ENCODE results near the gene SBNO1. TPM values are rescaled to one million over a fixed set of nuclear protein-coding genes. Genes with fewer than 3 reads are reported as not detected.
"Not testable (repeated sequence)": the region's sequence is repeated elsewhere in the genome, so short reads cannot be mapped to it uniquely, and the experiment has no call there.

The SBNO1 gene
- polyA plus RNA-seq, 1 donor from 2014 or later = 25.3 TPM

DNA sequence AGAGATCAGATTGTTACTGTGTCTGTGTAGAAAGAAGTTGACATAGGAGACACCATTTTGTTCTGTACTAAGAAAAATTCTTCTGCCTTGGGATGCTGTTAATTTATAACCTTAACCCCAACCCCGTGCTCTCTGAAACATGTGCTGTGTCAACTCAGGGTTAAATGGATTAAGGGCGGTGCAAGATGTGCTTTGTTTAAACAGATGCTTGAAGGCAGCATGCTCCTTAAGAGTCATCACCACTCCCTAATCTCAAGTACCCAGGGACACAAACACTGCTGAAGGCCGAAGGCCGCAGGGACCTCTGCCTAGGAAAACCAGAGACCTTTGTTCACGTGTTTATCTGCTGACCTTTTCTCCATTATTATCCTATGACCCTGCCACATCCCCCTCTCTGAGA lies 7.8 kb upstream of the SBNO1 start:
- not testable (repeated sequence) for H3K4me1 Mint-ChIP-seq, H3K4me3 Mint-ChIP-seq, H3K27ac Mint-ChIP-seq, H3K27me3 Mint-ChIP-seq, H3K9me3 Mint-ChIP-seq, H3K36me3 Mint-ChIP-seq

DNA sequence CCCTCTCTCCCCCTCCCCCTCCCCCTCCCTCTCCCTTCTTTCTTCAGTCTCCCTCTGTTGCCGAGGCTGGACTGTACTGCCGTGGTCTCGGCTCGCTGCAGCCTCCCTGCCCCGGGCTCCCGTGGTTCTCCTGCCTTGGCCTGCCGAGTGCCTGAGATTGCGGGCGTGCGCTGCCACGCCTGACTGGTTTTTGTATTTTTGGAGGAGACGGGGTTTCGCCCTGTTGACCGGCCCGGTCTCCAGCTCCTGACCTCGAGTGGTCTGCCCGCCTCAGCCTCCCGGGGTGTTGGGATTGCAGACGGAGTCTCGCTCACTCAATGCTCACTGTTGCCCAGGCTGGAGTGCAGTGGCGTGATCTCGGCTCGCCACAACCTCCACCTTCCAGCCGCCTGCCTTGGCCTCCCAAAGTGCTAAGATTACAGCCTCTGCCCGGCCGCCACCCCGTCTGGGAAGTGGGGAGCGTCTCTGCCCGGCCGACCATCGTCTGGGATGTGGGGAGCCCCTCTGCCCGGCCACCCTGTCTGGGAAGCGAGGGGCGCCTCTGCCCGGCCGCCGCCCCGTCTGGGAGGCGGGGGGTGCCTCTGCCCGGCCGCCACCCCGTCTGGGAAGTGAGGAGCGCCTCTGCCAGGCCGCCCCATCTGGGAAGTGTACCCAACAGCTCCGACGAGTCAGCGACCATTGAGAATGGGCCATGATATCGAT lies 7.2 kb upstream of the SBNO1 start:
- not testable (repeated sequence) for H3K27me3 Mint-ChIP-seq, H3K4me3 Mint-ChIP-seq, H3K9me3 Mint-ChIP-seq, H3K27ac Mint-ChIP-seq, H3K4me1 Mint-ChIP-seq, H3K36me3 Mint-ChIP-seq

- Mint-ChIP-seq H3K4me3 (peak overlapping the region in 1 of 4 donors; percentile 37), H3K9me3 (no peaks in the 10 kb centered on the region), H3K27me3 (no peaks in the 10 kb centered on the region), H3K27ac (peak overlapping the region in 2 of 3 donors; percentile 48 to 76), H3K4me1 (peaks cover 2 to 9% (median 2%) of the 10 kb centered on the region in 3 donors), H3K36me3 (no peaks in the 10 kb centered on the region)
Observed at GRCh38 chr12:123369229-123369628, 4.6 kb upstream of the SBNO1 start.

DNA sequence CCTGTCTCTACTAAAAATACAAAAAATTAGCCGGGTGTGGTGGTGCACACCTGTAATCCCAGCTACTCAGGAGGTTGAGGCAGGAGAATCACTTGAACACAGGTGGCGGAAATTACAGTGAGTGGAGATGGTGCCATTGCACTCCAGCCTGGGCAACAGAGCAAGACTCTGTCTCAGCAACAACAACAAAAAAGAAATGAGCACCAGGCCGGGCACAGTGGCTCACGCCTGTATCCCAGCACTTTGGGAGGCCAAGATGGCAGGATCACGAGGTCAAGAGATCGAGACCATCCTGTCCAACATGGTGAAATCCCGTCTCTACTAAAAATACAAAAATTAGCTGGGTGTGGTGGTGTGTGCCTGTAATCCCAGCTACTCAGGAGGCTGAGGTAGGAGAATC lies 3.8 kb upstream of the SBNO1 start:
- H3K27me3 Mint-ChIP-seq, H3K9me3 Mint-ChIP-seq, H3K36me3 Mint-ChIP-seq, H3K4me3 Mint-ChIP-seq: not testable (repeated sequence)
- Mint-ChIP-seq H3K4me1 (peaks cover 4 to 13% (median 6%) of the 10 kb centered on the region in 3 donors), H3K27ac (peak overlapping the region in 1 of 3 donors; percentile 48)

DNA sequence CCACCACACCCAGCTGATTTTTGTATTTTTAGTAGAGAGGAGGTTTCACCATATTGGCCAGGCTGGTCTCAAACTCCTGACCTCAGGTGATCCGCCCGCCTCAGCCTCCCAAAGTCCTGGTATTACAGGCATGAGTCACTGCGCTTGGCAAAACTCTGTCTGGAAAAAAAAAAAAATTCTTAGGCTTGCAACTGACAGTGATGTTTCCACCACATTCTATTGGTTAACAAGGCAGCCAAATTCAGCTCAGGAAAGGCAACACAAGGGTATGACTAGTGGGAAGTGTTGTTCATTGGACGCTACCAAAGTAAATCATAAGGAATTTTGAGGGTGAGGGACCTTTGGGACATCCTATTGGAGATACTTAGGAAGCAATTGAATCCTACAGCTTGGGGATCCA lies 2.9 kb upstream of the SBNO1 start:
- Mint-ChIP-seq H3K27me3 (no peaks in the 10 kb centered on the region), H3K27ac (peak overlapping the region in 2 of 3 donors; percentile 25 to 46), H3K4me1 (peaks cover 11 to 18% (median 12%) of the 10 kb centered on the region in 3 donors), H3K4me3 (peak overlapping the region in 3 of 4 donors; percentile 5 to 43 (median 37)), H3K36me3 (no peaks in the 10 kb centered on the region), H3K9me3 (no peaks in the 10 kb centered on the region)

DNA sequence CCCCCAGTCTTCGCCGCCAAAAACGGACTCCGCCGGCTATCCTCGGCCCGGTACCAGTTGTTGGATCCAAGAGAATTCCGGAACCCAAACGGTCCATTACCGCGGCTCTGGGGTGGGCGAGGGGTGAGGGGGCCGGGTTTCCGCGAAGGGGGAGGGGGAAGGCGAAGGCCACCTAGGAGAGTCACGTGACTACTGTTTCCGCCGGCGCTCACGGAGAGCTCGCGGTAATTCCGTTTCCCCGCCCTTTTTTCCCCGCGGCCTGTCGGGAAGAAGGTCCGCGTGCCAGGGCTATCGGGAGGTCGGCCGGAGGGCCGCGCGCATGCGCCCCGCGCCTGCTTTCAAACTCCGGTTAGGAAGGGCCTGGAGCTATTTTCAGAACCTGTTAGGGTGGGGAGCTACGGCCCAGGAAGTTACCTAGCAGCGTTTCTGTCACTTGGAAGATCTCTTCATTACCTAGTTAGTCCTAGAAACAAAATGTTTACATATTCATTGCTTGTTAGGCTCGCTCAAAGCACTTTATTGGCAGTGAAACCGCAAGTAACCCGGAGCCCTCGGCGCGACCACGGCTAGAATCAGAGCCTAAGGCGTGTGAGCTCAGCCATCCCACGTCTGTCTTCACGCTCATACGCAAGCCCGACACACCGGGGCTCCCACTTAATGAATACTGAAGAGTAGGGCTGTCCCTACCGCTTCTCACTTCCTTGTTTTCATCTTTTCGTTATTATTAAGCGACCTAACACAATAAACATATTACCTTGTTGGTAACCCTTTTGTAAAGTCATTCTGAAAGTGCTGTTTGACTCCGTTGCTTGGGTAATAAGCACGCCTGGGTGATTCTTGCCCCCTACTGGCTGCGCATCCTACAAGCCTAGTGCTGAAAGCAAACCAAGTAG lies 624 bp upstream of the SBNO1 start:
- Mint-ChIP-seq H3K36me3 (no peaks in the 10 kb centered on the region), H3K4me3 (peak overlapping the region; percentile 92 to 96 (median 94)), H3K9me3 (no peaks in the 10 kb centered on the region), H3K4me1 (peaks cover 11 to 18% (median 14%) of the 10 kb centered on the region in 3 donors), H3K27me3 (no peaks in the 10 kb centered on the region), H3K27ac (peak overlapping the region; percentile 99)

GRCh38 chr12:123363740-123364531 lies 711 bp downstream of the SBNO1 start:
- H3K4me3 Mint-ChIP-seq = peak overlapping the region; percentile 91 to 96 (median 94)
- no peaks in the 10 kb centered on the region for H3K36me3 Mint-ChIP-seq
- peaks cover 11 to 18% (median 14%) of the 10 kb centered on the region in 3 donors for H3K4me1 Mint-ChIP-seq
- H3K27me3 Mint-ChIP-seq = no peaks in the 10 kb centered on the region
- no peaks in the 10 kb centered on the region for H3K9me3 Mint-ChIP-seq
- H3K27ac Mint-ChIP-seq = peak overlapping the region; percentile 96 to 99 (median 97)

DNA sequence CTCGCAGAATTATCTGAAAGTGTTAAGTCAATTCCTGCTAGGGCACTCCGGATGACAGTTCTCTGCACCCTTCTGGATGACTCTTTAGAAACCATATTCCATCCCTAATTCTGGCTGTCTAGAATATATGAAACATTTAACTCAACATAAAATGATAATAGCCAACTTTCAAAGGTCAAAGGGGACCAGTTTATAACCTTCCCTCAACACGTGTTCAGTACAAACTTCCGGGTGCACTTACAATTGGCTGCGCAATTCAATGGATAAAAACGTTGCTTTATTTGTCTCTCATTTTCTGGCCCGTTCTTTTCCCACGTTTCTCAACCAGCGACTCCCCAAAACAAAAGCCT lies 1.3 kb downstream of the SBNO1 start:
- Mint-ChIP-seq H3K27me3 (no peaks in the 10 kb centered on the region), H3K4me1 (peaks cover 11 to 18% (median 14%) of the 10 kb centered on the region in 3 donors), H3K9me3 (no peaks in the 10 kb centered on the region), H3K36me3 (no peaks in the 10 kb centered on the region), H3K4me3 (peak overlapping the region; percentile 91 to 96 (median 94)), H3K27ac (peak overlapping the region; percentile 96 to 99 (median 97))

DNA sequence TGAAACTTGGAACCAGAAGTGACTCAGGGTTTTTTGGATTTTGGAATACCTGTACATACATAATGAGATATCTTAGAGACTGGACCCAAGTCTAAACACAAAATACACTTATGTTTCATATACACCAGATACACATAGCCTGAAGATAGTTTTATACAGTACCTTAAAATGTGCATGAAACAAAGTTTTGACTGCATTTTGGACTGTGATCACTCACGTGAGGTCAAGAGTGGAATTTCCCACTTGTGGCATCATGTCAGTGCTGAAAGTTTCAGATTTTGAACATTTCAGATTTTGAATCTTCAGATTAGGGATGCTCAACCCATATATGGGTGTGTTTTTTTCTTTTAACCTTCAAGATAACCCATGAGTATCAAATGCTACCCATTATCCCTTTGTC lies 6.6 kb downstream of the SBNO1 start:
- Mint-ChIP-seq H3K4me3 (peak overlapping the region in 2 of 4 donors; percentile 12 to 62), H3K36me3 (no peaks in the 10 kb centered on the region), H3K27ac (peak overlapping the region in 2 of 3 donors; percentile 80 to 84), H3K4me1 (peaks cover 14 to 26% (median 16%) of the 10 kb centered on the region in 3 donors), H3K9me3 (no peaks in the 10 kb centered on the region), H3K27me3 (no peaks in the 10 kb centered on the region)

GRCh38 chr12:123356159-123356670 lies 8.4 kb downstream of the SBNO1 start:
- Mint-ChIP-seq H3K4me3 (no peak overlapping the region), H3K27me3 (no peaks in the 10 kb centered on the region), H3K9me3 (no peaks in the 10 kb centered on the region), H3K36me3 (no peaks in the 10 kb centered on the region), H3K4me1 (peaks cover 15 to 31% (median 20%) of the 10 kb centered on the region in 3 donors), H3K27ac (no peak overlapping the region)

- no peak overlapping the region for H3K27ac Mint-ChIP-seq
- no peaks in the 10 kb centered on the region for H3K27me3 Mint-ChIP-seq
- peak overlapping the region in 1 of 4 donors; percentile 32 for H3K4me3 Mint-ChIP-seq
- H3K36me3 Mint-ChIP-seq = no peaks in the 10 kb centered on the region
- H3K4me1 Mint-ChIP-seq = peaks cover 19 to 33% (median 24%) of the 10 kb centered on the region in 3 donors
- H3K9me3 Mint-ChIP-seq = no peaks in the 10 kb centered on the region
Observed at GRCh38 chr12:123354600-123354999, 10.0 kb downstream of the SBNO1 start.

GRCh38 chr12:123351349-123351748 lies 13.3 kb downstream of the SBNO1 start:
- no peaks in the 10 kb centered on the region for H3K36me3 Mint-ChIP-seq
- H3K27ac Mint-ChIP-seq = no peak overlapping the region
- peaks cover 16 to 23% (median 16%) of the 10 kb centered on the region in 3 donors for H3K4me1 Mint-ChIP-seq
- no peaks in the 10 kb centered on the region for H3K27me3 Mint-ChIP-seq
- peak overlapping the region in 1 of 4 donors; percentile 2 for H3K4me3 Mint-ChIP-seq
- H3K9me3 Mint-ChIP-seq = no peaks in the 10 kb centered on the region

- Mint-ChIP-seq H3K27ac (peak overlapping the region in 1 of 3 donors; percentile 67), H3K27me3 (no peaks in the 10 kb centered on the region), H3K4me1 (peaks cover 6 to 11% (median 11%) of the 10 kb centered on the region in 3 donors), H3K4me3 (no peak overlapping the region), H3K9me3 (no peaks in the 10 kb centered on the region), H3K36me3 (peaks cover 2% of the 10 kb centered on the region)
Observed at GRCh38 chr12:123346946-123347345, 17.7 kb downstream of the SBNO1 start.

- no peaks in the 10 kb centered on the region for H3K27me3 Mint-ChIP-seq
- H3K4me3 Mint-ChIP-seq = no peak overlapping the region
- H3K36me3 Mint-ChIP-seq = peaks cover 3% of the 10 kb centered on the region
- H3K4me1 Mint-ChIP-seq = peaks cover 2 to 5% (median 4%) of the 10 kb centered on the region in 3 donors
- no peaks in the 10 kb centered on the region for H3K9me3 Mint-ChIP-seq
- no peak overlapping the region for H3K27ac Mint-ChIP-seq
Observed at GRCh38 chr12:123344086-123344485, 20.6 kb downstream of the SBNO1 start.

All from IgD-negative memory B cell (primary cell).